ENCODE data around the gene RIPK1. TPM values are rescaled to one million over a fixed set of nuclear protein-coding genes. Genes with fewer than 3 reads are reported as not detected.
A peak's percentile ranks its signal among the peaks of the same experiment; 100 is the strongest.

RIPK1 gene
- total RNA-seq (2014; rRNA removed) (14.5 and 17.7 TPM in 2 replicates), Bru-seq, nascent RNA (percentile 81 among the genes with signal in this experiment), BruChase-seq, experiment 1, labeled RNA remaining after a 6-hour chase (percentile 81 among the genes with signal in this experiment), BruChase-seq, experiment 2, labeled RNA remaining after a 2-hour chase (percentile 85 among the genes with signal in this experiment)
- long read RNA-seq, full-length matches to known transcripts, result 53 of 78 reads
- long read RNA-seq, partial matches to known transcripts, result 11 of 78 reads
- long read RNA-seq, other reads (novel, unspliced or antisense), result 14 of 78 reads

- Histone ChIP-seq H4K20me1 (ENCODE audit: low read length) (peaks cover 4% of the 10 kb centered on the region; the same call in 1 of the 2 replicates), H3K27me3 (ENCODE audit: low read length) (no peaks in the 10 kb centered on the region), H3K9me2 (replicated peaks; ENCODE audit: low read length) (no peaks in the 10 kb centered on the region), H3K4me3 (ENCODE audit: low read length) (peak within 1 kb of the TSS; percentile 91), H2AFZ (ENCODE audit: low read length) (peak within 1 kb of the TSS; percentile 80), H3K9me3 (ENCODE audit: low read length) (no peaks in the 10 kb centered on the region), H3K9ac (ENCODE audit: low read length) (peak within 1 kb of the TSS; percentile 96), H3K4me1 (ENCODE audit: insufficient read depth, low read length) (peaks cover 16% of the 10 kb centered on the region; the same call in 1 of the 2 replicates), H3K36me3 (ENCODE audit: low read depth, low read length) (0 out of 2 replicates have a peak, but pooled peaks cover 5% of the 10 kb centered on the region), H3K4me2 (ENCODE audit: low read length) (peak within 1 kb of the TSS; percentile 94), H3K79me2 (ENCODE audit: low read length) (peaks cover 71% of the 10 kb centered on the region), H3F3A (ENCODE audit: low read length, unreplicated experiment) (no peaks in the 10 kb centered on the region), H3K27ac (ENCODE audit: low read length) (peak within 1 kb of the TSS; percentile 88)
- POLR2A ChIA-PET (ENCODE audit: unreplicated experiment), result interaction anchor here (0.5 to 0.6 kb wide), 4 partner anchors 126 to 941 kb away, joined by 3 to 7 read pairs (median 4); no protein-coding TSS in a partner anchor
- TF ChIP-seq EZH2 (IDR thresholded peaks at IDR 0.05; ENCODE audit: low read length, unreplicated experiment) (no peak), CTCF (conservative IDR thresholded peaks at IDR 0.05; ENCODE audit: low read depth, low read length) (peak; percentile 43; the same call in 1 of the 2 replicates), EZH2phosphoT487 (IDR thresholded peaks at IDR 0.05; ENCODE audit: borderline replicate concordance, low read length) (no peak)
- peak; percentile 73 for ATAC-seq
- intact Hi-C loops (cut with micrococcal nuclease), result loop anchor here (2.0 kb wide), 1 partner anchor 50 kb away; the partner anchor contains the start of gene BPHL
- DNase-seq, result peak; percentile 94
- CTCF ChIA-PET, result interaction anchor here (0.7 kb wide), 1 partner anchor 780 kb away, joined by 7 read pairs; no protein-coding TSS in a partner anchor
- no TSS peak for BruUV-seq (replicated peaks)
Observed at GRCh38 chr6:3068329-3069214, at the start of gene RIPK1. RIPK1 (plus strand) TSS chr6:3068494; CDS start chr6:3076824, 8,330 bp downstream.

GRCh38 chr6:3019065-3019464 lies 49.2 kb upstream of the RIPK1 start:
- no peak overlapping the region for H3K27ac ChIP-seq (ENCODE audit: low read length)
- H3K79me2 ChIP-seq (ENCODE audit: low read length), result peaks cover 5% of the 10 kb centered on the region; the same call in 1 of the 2 replicates
- H3K36me3 ChIP-seq (ENCODE audit: low read depth, low read length), result peaks cover 25% of the 10 kb centered on the region
- H3K4me3 ChIP-seq (ENCODE audit: low read length), result no peak overlapping the region
- ChIA-PET CTCF (no interaction called here), POLR2A (ENCODE audit: unreplicated experiment) (no interaction called here)
- H3K27me3 ChIP-seq (ENCODE audit: low read length), result no peaks in the 10 kb centered on the region
- H3K9me2 ChIP-seq (replicated peaks; ENCODE audit: low read length), result no peaks in the 10 kb centered on the region
- no peak overlapping the region for H3K9ac ChIP-seq (ENCODE audit: low read length)
- peaks cover 5% of the 10 kb centered on the region for H3F3A ChIP-seq (ENCODE audit: low read length, unreplicated experiment)
- no peak for TF ChIP-seq CTCF (conservative IDR thresholded peaks at IDR 0.05; ENCODE audit: low read depth, low read length)
- no peak for TF ChIP-seq EZH2 (IDR thresholded peaks at IDR 0.05; ENCODE audit: low read length, unreplicated experiment)
- TF ChIP-seq EZH2phosphoT487 (IDR thresholded peaks at IDR 0.05; ENCODE audit: borderline replicate concordance, low read length), result no peak
- no peaks in the 10 kb centered on the region for H4K20me1 ChIP-seq (ENCODE audit: low read length)
- no peak overlapping the region for H2AFZ ChIP-seq (ENCODE audit: low read length)
- no peak overlapping the region for H3K4me2 ChIP-seq (ENCODE audit: low read length)
- peaks cover 15% of the 10 kb centered on the region for H3K4me1 ChIP-seq (ENCODE audit: insufficient read depth, low read length)
- DNase-seq (no peak), ATAC-seq (no peak)
- BruUV-seq (replicated peaks), result no TSS peak
- no peaks in the 10 kb centered on the region for H3K9me3 ChIP-seq (ENCODE audit: low read length)
- intact Hi-C loops (cut with micrococcal nuclease), result no loop called here

Measured in PC-3 (cell line).